Breast epithelium (tissue), 3 donors: ENCODE data around the gene RUSC2.

Experiments used
- CTCF ChIP-seq, 3 donors: fragments of 450-650 bp; IDR thresholded peaks; one replicate each; pipeline ENCODE4 v1.5.1; 2016 to 2017; ENCODE audit warnings: antibody characterized with exemption in 3 of 3, mild to moderate bottlenecking in 3 of 3, moderate library complexity in 3 of 3
- POLR2A ChIP-seq: fragments of 450-650 bp; IDR thresholded peaks from one replicate; pipeline ENCODE4 v1.6.1; 2016; ENCODE audit warnings: antibody characterized with exemption, mild to moderate bottlenecking, moderate library complexity
- POLR2AphosphoS5 ChIP-seq, 3 donors: sonication (generic); formaldehyde crosslinking; IDR thresholded peaks; one replicate each; pipeline ENCODE4 v1.6.1; 2017; ENCODE audit warnings: antibody characterized with exemption in 3 of 3

DNA sequence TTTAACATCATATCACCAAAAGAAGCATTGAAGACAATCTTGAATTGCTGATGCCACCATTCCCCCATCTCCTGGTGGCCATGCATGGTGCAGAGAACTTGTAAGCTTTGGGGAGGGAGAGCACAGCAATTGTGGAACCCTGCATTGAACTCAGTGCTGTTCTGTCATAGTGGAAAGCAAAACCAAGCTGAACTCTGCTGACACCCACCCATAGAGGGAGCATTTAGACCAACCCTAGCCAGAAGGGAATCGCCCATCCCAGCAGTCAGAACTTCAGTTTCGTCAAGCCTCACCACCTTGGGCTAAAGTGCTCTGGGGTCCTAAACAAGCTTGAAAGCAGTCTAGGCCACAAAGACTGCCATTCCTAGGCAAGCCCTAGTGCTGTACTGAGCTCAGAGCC lies 37.4 kb upstream of the RUSC2 start:
- TF ChIP-seq POLR2A = no peak
- TF ChIP-seq CTCF (IDR thresholded peaks at IDR 0.05) = no peak
- TF ChIP-seq POLR2AphosphoS5 (IDR thresholded peaks at IDR 0.05) = no peak
